Body of pancreas (tissue), 4 donors: ENCODE data around the gene FETUB. TPM values are rescaled to one million over a fixed set of nuclear protein-coding genes. Genes with fewer than 3 reads are reported as not detected.
"Not testable (repeated sequence)": the region's sequence is repeated elsewhere in the genome, so short reads cannot be mapped to it uniquely, and the experiment has no call there.

Experiments used
- ATAC-seq: fragments of 150-250 bp; one replicate; pipeline ENCODE4 v1.9.1; 2016
- DNase-seq, 4 donors: peaks; one replicate each; pipeline ENCODE4 v3.0.0-alpha.2; 2019
- H3K27ac ChIP-seq, 4 donors: fragments of 200-600 bp; sonication (generic); 1 replicate in 3 of 4; 2 replicates in 1 of 4; pipeline versions ENCODE4 v1.5.1 to v1.6.1; 2016 to 2019; ENCODE audit warnings: mild to moderate bottlenecking in 1 of 4, mixed read lengths in 1 of 4, moderate library complexity in 1 of 4
- H3K27me3 ChIP-seq, 2 donors: fragments of 200-600 bp; sonication (generic); one replicate each; pipeline ENCODE4 v1.6.0; 2016; ENCODE audit warnings: mild to moderate bottlenecking in 1 of 2
- H3K36me3 ChIP-seq, 2 donors: fragments of 200-600 bp; sonication (generic); replicated peaks in 1 of 2; 2 replicates each; pipeline ENCODE4 v1.5.1; 2016; ENCODE audit warnings: low read depth in 2 of 2; ENCODE audit not compliant: insufficient read depth in 1 of 2
- H3K4me1 ChIP-seq: fragments of 200-600 bp; sonication (generic); one replicate; pipeline ENCODE4 v1.6.0; 2016
- H3K4me3 ChIP-seq, 2 donors: fragments of 200-600 bp; sonication (generic); 1 replicate in 1 of 2; 2 replicates in 1 of 2; pipeline ENCODE4 v1.5.1; 2016 to 2019
- H3K9me3 ChIP-seq, 3 donors: fragments of 200-600 bp; sonication (generic); 1 replicate in 2 of 3; 2 replicates in 1 of 3; pipeline ENCODE4 v1.5.1; 2016
- POLR2A ChIP-seq, 3 donors: fragments of 450-650 bp; IDR thresholded peaks; one replicate each; pipeline ENCODE4 v1.6.1; 2016; ENCODE audit warnings: antibody characterized with exemption in 3 of 3, mild to moderate bottlenecking in 2 of 3
- WGBS, 2 donors: methylation state at CpG; one replicate each; pipeline ENCODE4 v1.1.5; 2017; 5-methylcytosine and 5-hydroxymethylcytosine counted together
- intact Hi-C: fragments of 100-400 bp; cut with DNase I; formaldehyde crosslinking; loops from one replicate; pipeline ENCODE4 v1.15.1; 2023
- total RNA-seq, 2 donors: library from RNA; depleted of rRNA; stranded (reverse); fragments of >200 nt; gene quantifications; one replicate each; pipeline ENCODE4 v1.1.0, GENCODE V29; 2016
- TF ChIP-seq, protein P1 (sequence below), 7 experiments: fragments of 450-650 bp in 4 of 7; fragments of 200-600 bp in 3 of 7; sonication (generic) in 3 of 7; IDR thresholded peaks; one replicate each; pipeline ENCODE4 v1.5.1; 2016 to 2019; ENCODE audit warnings: antibody characterized with exemption in 7 of 7

FETUB gene
- total RNA-seq, 2 donors from 2014 or later: not detected

DNA sequence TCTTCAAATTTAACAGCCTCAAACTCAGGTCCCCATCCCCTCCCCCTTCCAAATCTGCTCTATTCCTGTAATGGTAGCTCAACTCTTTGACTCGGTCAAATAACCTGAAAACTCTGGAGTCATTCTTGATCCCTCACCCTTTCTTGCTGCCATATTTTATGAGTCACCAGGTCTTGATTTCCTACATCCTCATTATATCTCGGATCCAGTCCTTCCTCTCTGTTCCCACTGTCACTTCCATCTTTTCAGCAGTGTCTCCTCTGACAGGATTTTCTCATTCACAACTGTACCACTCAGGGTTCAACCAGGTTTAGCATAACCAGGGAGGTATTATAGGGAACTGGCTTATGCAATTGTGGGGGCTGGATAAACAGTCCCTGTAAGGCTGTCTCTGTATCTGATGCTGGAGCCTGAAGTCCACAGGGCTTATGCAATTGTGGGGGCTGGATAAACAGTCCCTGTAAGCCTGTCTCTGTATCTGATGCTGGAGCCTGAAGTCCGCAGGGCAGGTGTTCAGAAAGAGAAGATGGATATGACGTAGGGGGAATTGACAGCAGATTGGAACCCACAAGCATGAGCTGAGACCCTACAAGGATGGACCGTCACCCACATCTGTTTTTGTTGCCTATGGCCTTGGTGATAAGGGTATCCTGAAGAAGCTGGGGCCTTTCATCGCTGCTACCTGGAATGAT, 9.1 kb upstream of the FETUB start:
- H3K27me3 ChIP-seq: no peaks in the 10 kb centered on the region
- ATAC-seq (no peak), DNase-seq (no peak)
- H3K9me3 ChIP-seq: no peaks in the 10 kb centered on the region
- TF ChIP-seq, protein P1, sequence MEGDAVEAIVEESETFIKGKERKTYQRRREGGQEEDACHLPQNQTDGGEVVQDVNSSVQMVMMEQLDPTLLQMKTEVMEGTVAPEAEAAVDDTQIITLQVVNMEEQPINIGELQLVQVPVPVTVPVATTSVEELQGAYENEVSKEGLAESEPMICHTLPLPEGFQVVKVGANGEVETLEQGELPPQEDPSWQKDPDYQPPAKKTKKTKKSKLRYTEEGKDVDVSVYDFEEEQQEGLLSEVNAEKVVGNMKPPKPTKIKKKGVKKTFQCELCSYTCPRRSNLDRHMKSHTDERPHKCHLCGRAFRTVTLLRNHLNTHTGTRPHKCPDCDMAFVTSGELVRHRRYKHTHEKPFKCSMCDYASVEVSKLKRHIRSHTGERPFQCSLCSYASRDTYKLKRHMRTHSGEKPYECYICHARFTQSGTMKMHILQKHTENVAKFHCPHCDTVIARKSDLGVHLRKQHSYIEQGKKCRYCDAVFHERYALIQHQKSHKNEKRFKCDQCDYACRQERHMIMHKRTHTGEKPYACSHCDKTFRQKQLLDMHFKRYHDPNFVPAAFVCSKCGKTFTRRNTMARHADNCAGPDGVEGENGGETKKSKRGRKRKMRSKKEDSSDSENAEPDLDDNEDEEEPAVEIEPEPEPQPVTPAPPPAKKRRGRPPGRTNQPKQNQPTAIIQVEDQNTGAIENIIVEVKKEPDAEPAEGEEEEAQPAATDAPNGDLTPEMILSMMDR (IDR thresholded peaks at IDR 0.05): no peak
- no peak for TF ChIP-seq POLR2A (IDR thresholded peaks at IDR 0.05)
- H3K27ac ChIP-seq: no peak overlapping the region
- no peak overlapping the region for H3K4me3 ChIP-seq
- H3K4me1 ChIP-seq: peaks cover 13% of the 10 kb centered on the region
- intact Hi-C loops: no loop called here
- 60 to 89% methylated on average over 6 of the region's 6 CpGs for WGBS, 2 donors
- H3K36me3 ChIP-seq: no peaks in the 10 kb centered on the region

DNA sequence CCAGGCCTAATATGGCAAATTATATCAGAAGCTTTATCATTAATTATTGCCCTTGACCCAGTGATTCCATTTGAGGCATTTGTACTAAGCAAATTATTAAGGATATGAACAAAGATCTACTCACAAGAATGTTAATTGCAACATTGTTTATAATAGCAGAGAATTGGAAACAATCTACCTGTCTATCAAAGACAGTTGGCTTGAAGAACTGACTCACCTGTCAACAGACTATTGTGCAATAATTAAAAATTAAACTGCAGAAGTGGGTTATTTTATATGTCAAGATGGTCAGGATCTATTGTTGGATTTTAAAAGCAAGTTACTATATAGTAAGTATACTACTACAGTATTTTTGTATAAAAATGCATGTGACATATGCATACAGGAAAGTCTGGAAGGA, 6.7 kb upstream of the FETUB start:
- no peak for ATAC-seq

GRCh38 chr3:186634207-186634606, 6.0 kb upstream of the FETUB start:
- H3K36me3 ChIP-seq, H3K9me3 ChIP-seq, H3K27me3 ChIP-seq, intact Hi-C loops, H3K27ac ChIP-seq, H3K4me3 ChIP-seq, ATAC-seq, DNase-seq: not testable (repeated sequence)
- peaks cover 13% of the 10 kb centered on the region for H3K4me1 ChIP-seq
- WGBS, 2 donors: 55 to 92% methylated on average over 2 to 5 of the region's 5 CpGs

More for the DNA sequence above, 6.7 kb upstream of the FETUB start:
- TF ChIP-seq, protein P1 (IDR thresholded peaks at IDR 0.05): no peak
- TF ChIP-seq POLR2A (IDR thresholded peaks at IDR 0.05): no peak
- peaks cover 13% of the 10 kb centered on the region for H3K4me1 ChIP-seq
- no peaks in the 10 kb centered on the region for H3K36me3 ChIP-seq
- intact Hi-C loops: no loop called here
- no peak overlapping the region for H3K27ac ChIP-seq
- DNase-seq: no peak
- no peak overlapping the region for H3K4me3 ChIP-seq
- no peaks in the 10 kb centered on the region for H3K27me3 ChIP-seq
- no peaks in the 10 kb centered on the region for H3K9me3 ChIP-seq

DNA sequence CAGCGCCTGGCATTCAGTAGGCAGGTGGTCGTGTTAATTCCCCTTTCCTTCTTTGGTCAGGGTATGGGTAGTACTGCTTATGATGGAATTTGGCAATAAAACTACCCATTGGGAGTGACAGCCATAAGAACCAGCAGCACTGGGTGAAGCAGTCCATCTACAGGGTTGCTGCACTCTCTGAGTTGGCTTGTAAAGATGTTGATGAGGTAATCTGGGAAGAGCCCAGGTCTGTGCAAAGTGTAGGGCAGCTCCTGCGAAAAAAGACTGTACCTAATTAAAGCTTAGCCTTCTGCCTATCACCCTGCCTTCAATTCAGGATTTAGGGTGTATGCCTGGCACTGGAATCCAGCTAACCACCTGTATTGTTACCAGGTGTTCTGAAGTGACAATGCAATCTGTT, 4.7 kb upstream of the FETUB start:
- TF ChIP-seq, protein P1 (IDR thresholded peaks at IDR 0.05): no peak
- TF ChIP-seq POLR2A (IDR thresholded peaks at IDR 0.05): no peak
- Histone ChIP-seq H3K27ac (no peak overlapping the region), H3K4me1 (peaks cover 18% of the 10 kb centered on the region), H3K27me3 (no peaks in the 10 kb centered on the region), H3K36me3 (no peaks in the 10 kb centered on the region), H3K9me3 (no peaks in the 10 kb centered on the region), H3K4me3 (no peak overlapping the region)
- intact Hi-C loops: no loop called here
- ATAC-seq: no peak
- DNase-seq: no peak
- 79 to 82% methylated on average over 3 of the region's 3 CpGs for WGBS, 2 donors

GRCh38 chr3:186636536-186636935, 3.7 kb upstream of the FETUB start:
- 82 to 85% methylated on average over 7 of the region's 7 CpGs for WGBS, 2 donors
- peaks cover 18% of the 10 kb centered on the region for H3K4me1 ChIP-seq
- no peak for ATAC-seq
- no peak for DNase-seq
- no peak overlapping the region for H3K27ac ChIP-seq
- H3K9me3 ChIP-seq: no peaks in the 10 kb centered on the region
- no peak overlapping the region for H3K4me3 ChIP-seq
- H3K27me3 ChIP-seq: no peaks in the 10 kb centered on the region
- no peak for TF ChIP-seq POLR2A (IDR thresholded peaks at IDR 0.05)
- TF ChIP-seq, protein P1 (IDR thresholded peaks at IDR 0.05): no peak
- no peaks in the 10 kb centered on the region for H3K36me3 ChIP-seq
- intact Hi-C loops: no loop called here
